IMR-90 (cell line): ENCODE data around the gene GSTT4. TPM values are rescaled to one million over a fixed set of nuclear protein-coding genes. Genes with fewer than 3 reads are reported as not detected.

ENCODE experiments used
- ATAC-seq: fragments of 200-7000 bp; cut with Tn5 transposase; 2 replicates; pipeline ENCODE4 v1.9.1; 2020; ENCODE audit warnings: low read depth, mild to moderate bottlenecking, moderate library complexity
- BruUV-seq: library from RNA; stranded (reverse); fragments of 400-500 nt; replicated peaks from 2 replicates; lab custom pipeline; 2021; lab: Mats Ljungman, UMichigan
- CTCF ChIA-PET: fragments of 300-600 bp; formaldehyde crosslinking; extraction: SDS; loops from one replicate; lab custom pipeline; 2021; ENCODE audit warnings: antibody characterized with exemption; lab: Yijun Ruan, JAX
- POLR2A ChIA-PET: fragments of 300-600 bp; sonication (Branson Sonifier 250); formaldehyde crosslinking; loops from one replicate; lab custom pipeline; 2022; ENCODE audit warnings: antibody characterized with exemption; ENCODE audit not compliant: unreplicated experiment; lab: Charles Lee
- DNase-seq: peaks from one replicate; pipeline ENCODE4 v3.0.0; 2013
- H2AFZ ChIP-seq: replicated peaks from 2 replicates; pipeline ENCODE3; 2013; ENCODE audit warnings: low read length, mild to moderate bottlenecking; ENCODE audit not compliant: poor library complexity
- H2AK5ac ChIP-seq: 2 replicates; pipeline ENCODE4 v1.6.1; 2013; ENCODE audit warnings: low read depth, low read length, inconsistent platforms
- H2AK9ac ChIP-seq: replicated peaks from 2 replicates; pipeline ENCODE3; 2013; ENCODE audit warnings: mild to moderate bottlenecking, low read depth, low read length, moderate library complexity; ENCODE audit not compliant: poor library complexity
- H2BK120ac ChIP-seq: 2 replicates; pipeline ENCODE4 v1.6.1; 2013; ENCODE audit warnings: low read depth, low read length, inconsistent platforms
- H2BK15ac ChIP-seq: 3 replicates; pipeline ENCODE4 v1.6.1; 2013; ENCODE audit warnings: low read depth, low read length, inconsistent platforms
- H2BK20ac ChIP-seq: 2 replicates; pipeline ENCODE4 v1.6.1; 2013; ENCODE audit warnings: low read depth, mild to moderate bottlenecking, inconsistent platforms, low read length, moderate library complexity
- H2BK5ac ChIP-seq: 2 replicates; pipeline ENCODE4 v1.6.1; 2013; ENCODE audit warnings: mild to moderate bottlenecking, low read depth, low read length, inconsistent platforms; ENCODE audit not compliant: poor library complexity, severe bottlenecking
- H3K14ac ChIP-seq: replicated peaks from 2 replicates; pipeline ENCODE4 v1.6.1; 2013; ENCODE audit warnings: low read depth, low read length, inconsistent platforms
- H3K18ac ChIP-seq: 2 replicates; pipeline ENCODE4 v1.6.1; 2013; ENCODE audit warnings: low read depth, low read length, control low read depth
- H3K23ac ChIP-seq: 2 replicates; pipeline ENCODE4 v1.6.1; 2013; ENCODE audit warnings: low read depth, low read length, inconsistent platforms
- H3K27ac ChIP-seq: 2 replicates; pipeline ENCODE4 v1.5.1; 2013; ENCODE audit warnings: mild to moderate bottlenecking, control low read depth, low read length; ENCODE audit not compliant: insufficient read depth
- H3K27me3 ChIP-seq: 2 replicates; pipeline ENCODE4 v1.6.1; 2013; ENCODE audit warnings: low read length; ENCODE audit not compliant: control insufficient read depth, insufficient read depth
- H3K36me3 ChIP-seq: 2 replicates; pipeline ENCODE4 v1.6.1; 2013; ENCODE audit warnings: low read length, mixed read lengths; ENCODE audit not compliant: control insufficient read depth, insufficient read depth
- H3K4ac ChIP-seq: 2 replicates; pipeline ENCODE4 v1.6.1; 2013; ENCODE audit warnings: low read depth, low read length, inconsistent platforms
- H3K4me1 ChIP-seq: 2 replicates; pipeline ENCODE4 v1.6.1; 2013; ENCODE audit warnings: low read length, mixed read lengths; ENCODE audit not compliant: control insufficient read depth, insufficient read depth
- H3K4me2 ChIP-seq: 2 replicates; pipeline ENCODE4 v1.6.1; 2013; ENCODE audit warnings: low read depth, mild to moderate bottlenecking, control low read depth, low read length, moderate library complexity
- H3K4me3 ChIP-seq: 2 replicates; pipeline ENCODE4 v1.5.1; 2013; ENCODE audit warnings: low read depth, mild to moderate bottlenecking, control low read depth, low read length, moderate library complexity; ENCODE audit not compliant: insufficient read depth
- H3K56ac ChIP-seq: 2 replicates; pipeline ENCODE4 v1.6.1; 2013; ENCODE audit warnings: low read length, inconsistent platforms; ENCODE audit not compliant: insufficient read depth; ENCODE audit errors: extremely low read depth
- H3K79me1 ChIP-seq, 2 experiments: 2 replicates each; pipeline ENCODE4 v1.6.1; 2013; ENCODE audit warnings: low read length in 2 of 2, inconsistent platforms in 1 of 2, low read depth in 1 of 2
- H3K9ac ChIP-seq: 2 replicates; pipeline ENCODE4 v1.6.1; 2013; ENCODE audit warnings: low read depth, low read length, control low read depth
- H3K9me1 ChIP-seq: 2 replicates; pipeline ENCODE4 v1.6.1; 2013; ENCODE audit warnings: low read length, inconsistent platforms; ENCODE audit not compliant: insufficient read depth
- H3K9me3 ChIP-seq: 2 replicates; pipeline ENCODE4 v1.6.1; 2013; ENCODE audit warnings: low read length; ENCODE audit not compliant: control insufficient read depth, insufficient read depth
- H4K20me1 ChIP-seq: 2 replicates; pipeline ENCODE4 v1.6.1; 2013; ENCODE audit warnings: low read length, inconsistent platforms; ENCODE audit not compliant: insufficient read depth
- H4K5ac ChIP-seq: 2 replicates; pipeline ENCODE4 v1.6.1; 2013; ENCODE audit warnings: mild to moderate bottlenecking, low read depth, low read length, control low read depth
- H4K8ac ChIP-seq, 2 experiments: 2 replicates each; pipeline ENCODE4 v1.6.1; 2013; ENCODE audit warnings: low read depth in 2 of 2, low read length in 2 of 2, control low read depth in 1 of 2, inconsistent platforms in 1 of 2
- H4K91ac ChIP-seq: 2 replicates; pipeline ENCODE4 v1.6.1; 2013; ENCODE audit warnings: low read depth, low read length, inconsistent platforms; ENCODE audit not compliant: insufficient read depth
- CHD1 ChIP-seq: IDR thresholded peaks from 2 replicates; pipeline ENCODE4 v1.6.1; 2012; ENCODE audit warnings: low read depth, low read length, improper control_type of control experiment
- WGBS, 2 experiments: methylation state at CpG; one replicate each; pipeline versions ENCODE4 v1.1.5 to v1.1.7; 2013; ENCODE audit warnings: missing lambda C conversion rate in 2 of 2; ENCODE audit not compliant: insufficient read length in 1 of 2; ENCODE audit errors: extremely low coverage in 2 of 2; 5-methylcytosine and 5-hydroxymethylcytosine counted together
- dilution Hi-C: fragments of 300-500 bp; cut with HindIII; formaldehyde crosslinking; loops from one replicate; pipeline ENCODE4 v1.14.3; 2018; ENCODE audit warnings: low sequenced_read_pairs; ENCODE audit not compliant: unreplicated experiment
- in situ Hi-C: fragments of 300-500 bp; cut with MboI; formaldehyde crosslinking; loops from 3 replicates; pipeline ENCODE4 v1.14.3; 2019; ENCODE audit warnings: low sequenced_read_pairs, inconsistent platforms, mixed read lengths
- intact Hi-C: fragments of 100-400 bp; cut with micrococcal nuclease; formaldehyde crosslinking; loops from 2 replicates; pipeline ENCODE4 v1.10.0; 2022
- polyA plus RNA-seq, 3 experiments: library from polyadenylated mRNA; depleted of rRNA; stranded (reverse); fragments of >200 nt; gene quantifications; 2 replicates each; pipeline ENCODE4 v1.2.3, GENCODE V29; 2012; ENCODE audit warnings: low replicate concordance in 1 of 3
- total RNA-seq: library from RNA; depleted of rRNA; stranded (reverse); fragments of >200 nt; gene quantifications from 2 replicates; pipeline ENCODE4 v1.2.3, GENCODE V29; 2012

GSTT4 gene
- total and polyA plus RNA-seq, 2 of the 4 experiments (the other 2 are of a cell fraction), result not detected

- Histone ChIP-seq H3K4ac (no peak overlapping the region), H3K56ac (no peak overlapping the region), H3K79me1 (no peaks in the 10 kb centered on the region), H3K23ac (no peak overlapping the region), H4K5ac (no peak overlapping the region), H3K9me3 (no peaks in the 10 kb centered on the region), H3K27me3 (no peaks in the 10 kb centered on the region; the same call in 1 of the 2 replicates), H2AFZ (no peak overlapping the region), H3K9me1 (no peaks in the 10 kb centered on the region), H2AK9ac (no peak overlapping the region), H3K27ac (no peak overlapping the region), H2BK15ac (no peak overlapping the region), H3K4me2 (no peak overlapping the region), H3K4me3 (no peak overlapping the region), H4K20me1 (no peaks in the 10 kb centered on the region), H3K36me3 (no peaks in the 10 kb centered on the region), H2BK120ac (no peak overlapping the region), H3K9ac (no peak overlapping the region), H2AK5ac (no peak overlapping the region), H3K14ac (no peak overlapping the region), H4K91ac (no peak overlapping the region), H3K18ac (no peak overlapping the region), H4K8ac (no peak overlapping the region), H2BK20ac (no peak overlapping the region), H2BK5ac (no peak overlapping the region), H3K4me1 (no peaks in the 10 kb centered on the region)
- ChIA-PET CTCF (no interaction called here), POLR2A (no interaction called here)
- BruUV-seq, result no TSS peak
- TF ChIP-seq CHD1, result no peak
- no peak for ATAC-seq
- dilution Hi-C loops (no loop called here), in situ Hi-C loops (no loop called here), intact Hi-C loops (no loop called here)
- DNase-seq, result no peak
- 100% methylated on average over 2 of the region's 10 CpGs; no CpG with 5 or more reads in 1 of the 2 experiments for WGBS, 2 experiments
These were observed 3.0 kb downstream of the GSTT4 start for GRCh38 chr22:24002272-24002671.
